ENCODE data around the gene ABCA13.

ABCA13 gene

GRCh38 chr7:48563334-48563733 lies 392.1 kb downstream of the ABCA13 start:
- no peak for DNase-seq

DNA sequence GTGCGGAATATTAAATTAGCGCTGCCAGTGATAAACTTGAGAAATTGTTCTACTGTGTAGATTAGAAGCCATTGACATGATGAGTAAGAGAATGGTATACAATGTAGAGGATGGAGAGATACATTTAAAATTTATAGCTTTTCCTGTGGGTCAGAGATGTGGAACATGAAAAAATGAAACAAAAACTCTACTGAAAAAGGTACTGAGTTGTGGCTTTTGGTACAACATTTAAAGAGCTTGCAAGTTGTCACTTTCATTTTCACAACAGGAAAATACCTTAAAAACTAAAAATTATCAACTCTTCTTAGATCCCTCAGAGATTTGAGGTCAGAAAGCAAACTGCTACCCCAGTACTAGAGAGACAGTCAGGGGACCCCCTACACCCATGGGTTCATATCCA lies 404.3 kb downstream of the ABCA13 start:
- no peak for DNase-seq

- no peak for DNase-seq
Observed at GRCh38 chr7:48587475-48587874, 416.2 kb downstream of the ABCA13 start.

DNA sequence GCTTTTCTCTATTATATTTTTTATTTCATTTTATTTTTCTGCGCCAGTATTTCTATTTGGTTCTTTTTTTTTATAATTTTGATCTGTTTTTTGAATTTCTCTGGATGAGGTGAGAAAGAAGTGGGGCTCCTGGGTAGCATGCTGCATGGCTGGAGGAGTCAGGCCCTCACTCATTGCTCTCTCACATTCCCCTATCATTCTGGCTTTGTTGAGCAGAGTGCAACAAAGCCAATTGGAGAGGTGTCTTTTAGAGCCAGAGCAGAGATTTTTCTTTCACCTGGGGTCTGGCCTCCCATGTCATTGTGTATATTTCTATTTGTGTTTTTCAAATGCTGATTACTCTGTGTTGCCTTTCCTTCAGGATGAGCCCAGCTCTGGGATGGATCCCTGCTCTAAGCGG lies 423.1 kb downstream of the ABCA13 start:
- no peak for DNase-seq

GRCh38 chr7:48595756-48596155 lies 424.5 kb downstream of the ABCA13 start:
- DNase-seq, result no peak

DNA sequence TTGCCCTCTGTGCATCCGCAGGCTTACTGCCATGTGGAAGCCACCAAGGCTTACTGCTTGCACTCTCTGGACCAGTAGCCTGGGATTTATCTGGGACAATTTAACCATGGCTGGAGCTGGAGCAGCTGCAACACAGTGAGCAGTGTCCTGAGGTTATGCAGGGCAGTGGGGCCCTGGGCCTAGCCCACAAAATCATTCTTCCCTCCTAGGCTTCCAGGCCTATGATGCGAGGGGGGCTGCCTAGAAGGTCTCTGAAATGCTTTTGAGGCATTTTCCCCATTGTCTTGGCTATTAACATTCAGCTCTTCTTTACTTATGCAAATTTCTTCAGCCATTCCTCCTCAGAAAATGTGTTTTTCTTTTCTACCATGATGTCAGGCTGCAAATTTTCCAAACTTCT lies 439.4 kb downstream of the ABCA13 start:
- DNase-seq, result no peak

DNA sequence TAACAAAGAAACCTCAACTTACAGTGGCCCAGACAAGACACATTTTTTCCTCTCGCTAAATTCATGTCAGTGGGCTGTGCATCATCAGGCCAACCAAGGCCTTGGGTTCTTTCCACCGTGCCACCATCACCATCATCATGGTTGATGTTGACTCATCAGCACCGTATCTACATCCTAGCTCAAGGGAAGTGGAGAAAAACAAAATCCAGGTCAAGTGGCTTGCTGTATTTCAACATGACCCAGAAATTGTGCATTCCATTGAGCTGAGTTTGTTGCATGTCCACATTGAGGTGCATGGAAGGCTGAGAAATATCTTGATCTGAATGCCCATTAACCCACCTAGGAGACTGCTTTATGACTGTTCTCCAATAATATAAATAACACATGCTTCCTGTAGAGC lies 440.7 kb downstream of the ABCA13 start:
- DNase-seq, result no peak

- DNase-seq, result no peak
Observed at GRCh38 chr7:48617508-48617907, 446.2 kb downstream of the ABCA13 start.

DNA sequence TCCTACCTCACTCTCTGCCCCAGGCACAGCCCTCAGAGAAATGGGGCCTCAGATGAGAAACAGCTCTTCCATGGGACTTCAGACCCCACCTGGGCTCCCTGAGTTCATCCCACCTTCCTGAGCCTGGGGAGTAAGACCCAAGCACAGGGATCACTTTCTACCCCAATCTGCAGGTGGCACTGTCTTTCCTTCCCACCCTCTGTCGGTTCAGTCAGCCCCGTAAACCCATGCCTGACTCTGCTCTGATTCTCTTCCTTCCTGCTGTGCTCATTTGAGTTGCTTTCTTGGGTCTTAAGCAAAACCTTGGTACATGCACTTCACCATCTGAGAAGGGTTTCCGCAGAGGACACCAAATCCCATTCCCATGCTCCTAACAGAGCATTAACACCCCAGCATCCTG lies 446.7 kb downstream of the ABCA13 start:
- no peak for DNase-seq

- DNase-seq, result no peak
Observed at GRCh38 chr7:48621076-48621475, 449.8 kb downstream of the ABCA13 start.

DNA sequence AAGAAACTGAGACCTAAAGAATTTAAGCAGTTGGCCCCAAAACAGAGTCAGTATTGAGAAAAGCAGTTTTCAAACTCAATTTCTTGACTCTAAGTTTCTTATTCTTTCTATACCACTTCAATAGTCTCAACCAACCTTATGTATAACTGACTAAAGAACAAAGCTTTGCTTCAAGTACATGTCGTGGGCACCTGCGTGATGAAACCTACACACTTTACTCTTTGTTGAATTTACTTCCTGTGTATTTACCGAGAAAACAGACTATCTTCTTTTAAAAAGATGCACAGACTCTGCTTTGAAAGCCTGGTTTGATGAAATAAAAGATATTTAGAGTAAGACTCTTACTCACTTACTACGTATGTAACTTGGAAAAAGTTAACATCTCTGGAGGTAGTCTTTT lies 455.9 kb downstream of the ABCA13 start:
- no peak for DNase-seq

- DNase-seq, result no peak
Observed at GRCh38 chr7:48628793-48629349, 457.6 kb downstream of the ABCA13 start.

DNA sequence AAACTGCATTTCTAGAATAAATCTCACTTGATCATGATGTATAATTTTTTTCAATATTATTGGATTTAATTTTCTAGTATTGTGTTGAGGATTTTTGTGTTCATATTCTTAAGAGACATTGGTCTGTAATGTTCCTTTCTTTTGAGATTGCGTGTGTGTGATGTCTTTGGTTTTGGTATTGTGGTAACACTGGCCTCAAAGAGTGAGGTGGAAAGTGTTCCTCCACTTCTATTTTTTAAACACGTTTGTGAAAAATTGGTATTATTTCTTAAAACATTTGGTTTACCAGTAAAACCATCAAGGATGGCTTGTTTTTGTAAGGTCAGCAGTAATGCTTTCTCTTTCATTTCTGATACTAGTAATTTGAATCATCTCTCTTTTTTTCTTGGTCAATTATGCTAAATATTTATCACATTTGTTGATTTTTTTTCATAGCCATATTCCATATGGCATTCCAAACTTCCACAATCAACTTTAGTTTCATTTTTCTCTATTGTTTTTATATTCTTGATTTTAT lies 462.9 kb downstream of the ABCA13 start:
- DNase-seq, result no peak

- DNase-seq, result no peak
Observed at GRCh38 chr7:48635796-48636195, 464.5 kb downstream of the ABCA13 start.

DNA sequence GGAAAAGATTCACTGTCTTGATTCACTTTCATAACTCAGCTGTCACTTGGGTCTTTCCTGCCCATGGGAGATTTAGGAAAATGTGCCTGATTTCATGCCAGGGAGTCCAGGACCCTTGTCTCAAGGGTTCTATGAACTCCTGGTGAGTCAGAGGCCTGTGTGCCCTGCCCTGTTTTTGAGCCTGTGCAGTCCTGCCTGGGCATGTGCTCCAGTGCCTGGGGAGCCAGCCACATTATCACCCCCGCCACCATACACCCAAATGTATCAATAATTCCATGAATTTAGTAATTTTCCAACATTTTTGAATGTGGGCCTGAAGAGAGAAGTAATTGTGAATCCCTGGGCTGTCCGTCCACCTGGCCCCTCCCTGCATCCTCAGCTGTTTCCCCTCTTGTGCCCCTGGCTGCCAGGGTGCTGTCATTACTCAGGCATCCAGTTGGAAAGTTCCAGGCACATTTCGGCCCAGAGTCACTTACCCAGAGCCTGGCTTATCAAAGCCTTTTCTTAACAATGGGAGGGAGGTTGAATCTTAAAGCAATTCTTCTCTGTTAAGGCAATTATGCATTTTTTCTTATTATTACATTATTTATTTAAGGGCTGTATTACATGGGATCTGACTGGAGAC lies 465.2 kb downstream of the ABCA13 start:
- no peak for DNase-seq

DNA sequence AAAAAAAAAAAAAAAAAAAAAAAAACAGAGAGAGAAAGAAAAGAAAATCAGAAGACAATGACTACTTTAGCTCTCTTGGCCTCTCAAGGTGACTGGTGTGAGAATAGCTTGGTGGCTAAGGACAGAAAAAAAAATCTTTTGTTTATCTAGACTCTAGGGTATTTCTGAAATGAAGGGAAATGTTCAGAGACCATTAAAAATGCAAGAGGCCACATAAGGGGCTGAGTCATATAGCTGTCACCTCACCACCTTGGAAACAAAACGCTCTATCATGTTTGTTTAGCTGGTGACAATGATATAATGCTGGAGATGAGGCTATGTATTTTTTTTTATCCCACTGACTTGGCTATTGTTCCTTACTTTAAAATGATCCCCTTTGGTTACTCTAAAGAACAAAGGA lies 466.1 kb downstream of the ABCA13 start:
- no peak for DNase-seq

DNA sequence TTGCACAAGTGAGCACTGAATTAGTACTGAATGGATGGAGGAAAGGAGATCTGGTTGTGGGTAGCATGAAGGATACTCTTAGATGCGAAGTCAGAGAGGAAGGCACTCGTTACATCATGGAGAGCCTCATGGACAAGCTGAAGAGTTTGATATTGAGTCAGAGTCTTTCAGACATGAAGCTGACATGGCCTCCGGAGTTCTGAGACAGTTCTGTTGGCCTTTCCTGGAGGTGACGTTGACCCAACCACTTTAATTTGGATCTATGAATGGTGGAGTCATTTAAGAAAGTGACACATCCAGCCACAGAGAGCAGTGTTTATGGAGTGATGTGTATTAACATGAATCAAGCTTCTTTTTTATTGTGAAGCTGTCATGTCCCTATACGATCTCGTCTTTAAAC lies 466.8 kb downstream of the ABCA13 start:
- DNase-seq, result no peak

GRCh38 chr7:48643431-48644013 lies 472.3 kb downstream of the ABCA13 start:
- no peak for DNase-seq

GRCh38 chr7:48658138-48658537 lies 486.9 kb downstream of the ABCA13 start:
- no peak for DNase-seq

DNA sequence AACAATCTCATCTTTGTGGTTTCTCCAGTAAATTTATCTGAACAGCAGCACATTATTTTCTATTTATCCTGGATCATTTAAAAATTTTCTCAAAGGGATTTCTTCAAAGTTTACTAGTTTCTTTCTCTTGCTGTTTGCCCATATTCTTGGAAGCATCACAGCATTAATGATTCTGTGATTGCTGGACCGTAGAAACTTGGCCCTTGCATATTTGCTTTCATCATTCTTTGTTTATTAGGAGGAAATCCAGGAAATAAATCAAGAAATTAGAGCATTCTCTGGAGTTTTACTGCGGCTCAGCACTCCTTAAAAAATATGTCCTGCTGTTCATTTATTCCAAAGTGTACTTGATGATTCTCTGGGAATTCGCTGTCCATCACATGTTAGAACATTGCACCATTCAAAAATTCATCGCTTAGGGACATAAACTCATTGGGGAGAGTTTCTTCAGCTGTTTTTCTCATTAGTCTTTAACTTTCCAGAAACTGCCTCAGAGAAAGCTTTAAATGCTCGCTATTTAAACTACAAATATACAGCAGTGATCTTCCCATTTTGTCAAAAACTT lies 489.1 kb downstream of the ABCA13 start:
- DNase-seq, result no peak

DNA sequence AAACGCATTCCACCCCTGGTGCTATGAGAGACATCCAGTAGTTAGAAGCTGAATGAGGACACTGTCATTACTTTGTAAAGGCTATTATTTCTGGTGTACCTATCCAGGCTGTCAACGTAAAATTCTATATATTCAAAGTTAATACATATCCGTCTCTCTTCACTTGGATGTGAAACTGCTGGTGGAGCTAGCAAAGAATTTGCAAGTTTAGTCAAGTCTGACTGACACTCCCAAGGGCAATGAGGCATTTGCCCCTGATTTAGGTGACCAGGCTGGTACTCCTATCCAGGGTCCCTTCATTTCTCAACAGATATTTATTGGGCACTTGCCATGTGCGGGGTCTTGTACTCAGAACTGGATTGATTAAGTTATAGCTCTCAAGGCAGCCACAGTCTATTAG lies 493.0 kb downstream of the ABCA13 start:
- DNase-seq, result no peak

DNA sequence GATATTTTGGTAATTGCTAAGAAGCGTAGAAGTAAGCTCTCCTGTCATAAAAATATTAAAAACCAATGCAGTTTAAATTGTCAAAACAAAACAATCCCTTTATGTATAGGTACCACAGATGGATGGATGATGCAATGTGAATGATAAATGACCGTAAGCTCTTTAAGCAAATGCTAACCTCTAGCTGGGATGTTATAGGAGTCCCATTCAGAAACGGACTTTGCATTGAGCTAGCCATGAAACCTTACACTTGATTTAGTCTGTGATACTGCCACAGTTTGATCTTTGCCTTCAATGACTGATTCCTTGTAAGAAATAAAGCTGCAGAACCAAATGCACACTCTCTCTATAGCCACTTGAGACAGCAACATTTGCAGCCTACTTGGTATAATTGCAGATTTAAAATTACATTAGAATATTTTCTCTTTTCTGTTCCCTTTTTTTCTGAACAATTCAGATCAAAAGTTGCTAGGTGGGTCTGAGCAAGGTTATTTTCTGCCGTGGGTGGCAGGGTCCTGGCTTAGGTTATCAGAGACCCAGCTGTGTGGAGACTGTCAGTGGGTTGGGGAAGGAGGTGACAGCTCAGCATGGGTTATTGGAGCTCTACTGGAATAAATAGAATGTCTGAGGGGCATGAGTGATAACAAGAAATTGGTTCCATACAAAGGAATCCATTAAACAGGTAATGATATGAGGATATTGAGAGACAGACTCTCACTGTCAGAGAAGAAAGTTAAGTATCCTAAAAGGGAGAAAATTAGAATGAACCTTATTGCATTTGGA lies 494.3 kb downstream of the ABCA13 start:
- no peak for DNase-seq

DNA sequence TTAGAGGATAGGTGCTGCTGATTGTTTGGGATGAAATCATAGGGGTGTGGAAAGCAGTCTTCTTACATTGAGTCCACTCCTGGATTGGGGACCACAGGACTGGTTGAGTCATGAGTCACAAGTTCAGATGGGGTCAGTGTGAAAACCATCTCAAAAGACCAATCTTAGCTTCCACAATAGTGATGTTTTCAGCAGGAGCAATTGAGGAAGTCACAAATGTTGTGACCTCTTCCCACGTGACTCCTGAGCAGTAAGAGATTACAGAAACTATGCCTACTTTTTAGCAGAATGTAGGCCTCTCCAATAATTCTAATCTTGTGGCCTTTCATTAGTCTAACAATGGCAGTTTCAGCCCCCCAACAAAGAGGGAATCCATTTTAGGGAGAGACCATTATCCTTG lies 496.1 kb downstream of the ABCA13 start:
- DNase-seq, result no peak

- no peak for DNase-seq
Observed at GRCh38 chr7:48671656-48672055, 500.4 kb downstream of the ABCA13 start.

All from activated CD4-positive, alpha-beta T cell treated with anti-CD3 and anti-CD28 coated beads, Interleukin-2, amount 50 U/mL, for 1 hour (primary cell).